Measurements from ENCODE around the gene GAB1. TPM values are rescaled to one million over a fixed set of nuclear protein-coding genes. Genes with fewer than 3 reads are reported as not detected.

The GAB1 gene
- total RNA-seq, 4 donors from 2014 or later = 50.4 to 65.3 (median 63.7) TPM

GRCh38 chr4:143391895-143392294 is 55.2 kb downstream of the GAB1 start:
- peak overlapping the region; percentile 71 to 93 for H3K27ac ChIP-seq
- intact Hi-C loops (cut with DNase I; ENCODE audit: low total_unique reads) = no loop called here
- TF ChIP-seq CTCF (IDR thresholded peaks at IDR 0.05) = no peak
- no peak for TF ChIP-seq POLR2A (IDR thresholded peaks at IDR 0.05)

GRCh38 chr4:143393195-143393594 is 56.5 kb downstream of the GAB1 start:
- TF ChIP-seq CTCF (IDR thresholded peaks at IDR 0.05) = no peak
- no peak for TF ChIP-seq POLR2A (IDR thresholded peaks at IDR 0.05)
- Histone ChIP-seq H3K4me1 (peaks cover 0 to 10% of the 10 kb centered on the region in 2 donors), H3K4me3 (no peak overlapping the region), H3K9me3 (no peaks in the 10 kb centered on the region), H3K27me3 (no peaks in the 10 kb centered on the region), H3K36me3 (no peaks in the 10 kb centered on the region), H3K27ac (peak overlapping the region; percentile 71 to 93)
- DNase-seq = no peak
- intact Hi-C loops (cut with DNase I; ENCODE audit: low total_unique reads) = no loop called here

More at GRCh38 chr4:143391895-143392294, 55.2 kb downstream of the GAB1 start:
- Histone ChIP-seq H3K4me3 (no peak overlapping the region), H3K27me3 (no peaks in the 10 kb centered on the region), H3K36me3 (no peaks in the 10 kb centered on the region), H3K9me3 (no peaks in the 10 kb centered on the region), H3K4me1 (peaks cover 0 to 5% of the 10 kb centered on the region in 2 donors)
- DNase-seq = no peak

- Histone ChIP-seq H3K4me1 (peaks cover 0 to 10% of the 10 kb centered on the region in 2 donors), H3K36me3 (no peaks in the 10 kb centered on the region), H3K4me3 (no peak overlapping the region), H3K27me3 (no peaks in the 10 kb centered on the region), H3K27ac (peak overlapping the region in 1 of 2 donors; percentile 93), H3K9me3 (no peaks in the 10 kb centered on the region)
- no peak for TF ChIP-seq CTCF (IDR thresholded peaks at IDR 0.05)
- no peak for TF ChIP-seq POLR2A (IDR thresholded peaks at IDR 0.05)
- intact Hi-C loops (cut with DNase I; ENCODE audit: low total_unique reads) = no loop called here
- DNase-seq = no peak
These were observed 58.2 kb downstream of the GAB1 start for GRCh38 chr4:143394739-143395453.

GRCh38 chr4:143396695-143397094 is 60.0 kb downstream of the GAB1 start:
- H3K4me3 ChIP-seq = no peak overlapping the region
- no peak for DNase-seq
- no peaks in the 10 kb centered on the region for H3K27me3 ChIP-seq
- H3K9me3 ChIP-seq = no peaks in the 10 kb centered on the region
- intact Hi-C loops (cut with DNase I; ENCODE audit: low total_unique reads) = no loop called here
- no peak for TF ChIP-seq POLR2A (IDR thresholded peaks at IDR 0.05)
- no peak for TF ChIP-seq CTCF (IDR thresholded peaks at IDR 0.05)
- H3K4me1 ChIP-seq = peaks cover 0 to 10% of the 10 kb centered on the region in 2 donors
- peak overlapping the region; percentile 9 to 93 for H3K27ac ChIP-seq
- no peaks in the 10 kb centered on the region for H3K36me3 ChIP-seq

- H3K4me3 ChIP-seq = no peak overlapping the region
- H3K9me3 ChIP-seq = no peaks in the 10 kb centered on the region
- peaks cover 0 to 11% of the 10 kb centered on the region in 2 donors for H3K4me1 ChIP-seq
- H3K27me3 ChIP-seq = no peaks in the 10 kb centered on the region
- intact Hi-C loops (cut with DNase I; ENCODE audit: low total_unique reads) = no loop called here
- no peak for DNase-seq
- peak overlapping the region; percentile 58 to 93 for H3K27ac ChIP-seq
- H3K36me3 ChIP-seq = no peaks in the 10 kb centered on the region
- no peak for TF ChIP-seq CTCF (IDR thresholded peaks at IDR 0.05)
- no peak for TF ChIP-seq POLR2A (IDR thresholded peaks at IDR 0.05)
These were observed 60.7 kb downstream of the GAB1 start for GRCh38 chr4:143397335-143397734.
